Psoas muscle (tissue), 8 donors: ENCODE results near the gene SELPLG. TPM values are rescaled to one million over a fixed set of nuclear protein-coding genes. Genes with fewer than 3 reads are reported as not detected.

Source experiments
- ATAC-seq, 4 donors: fragments of 200-7000 bp; cut with Tn5 transposase; one replicate each; pipeline ENCODE4 v1.9.1; 2020; ENCODE audit warnings: moderate library complexity in 3 of 4, mild to moderate bottlenecking in 2 of 4
- DNase-seq, 2 donors: peaks; one replicate each; pipeline ENCODE4 v3.0.0-alpha.2; 2020
- H3K27ac ChIP-seq: fragments of 200-600 bp; one replicate; pipeline ENCODE4 v1.8.0; 2022
- H3K27me3 ChIP-seq, 3 donors: fragments of 200-600 bp in 1 of 3; one replicate each; pipeline versions ENCODE4 v1.6.1 to v1.8.0; 2013 to 2022; ENCODE audit warnings: low read length in 2 of 3, mild to moderate bottlenecking in 2 of 3, moderate library complexity in 1 of 3; ENCODE audit not compliant: insufficient read depth in 3 of 3
- H3K36me3 ChIP-seq, 2 donors: fragments of 200-600 bp in 1 of 2; one replicate each; pipeline versions ENCODE4 v1.6.1 to v1.8.0; 2013 to 2022; ENCODE audit warnings: low read depth in 1 of 2, mild to moderate bottlenecking in 1 of 2, moderate library complexity in 1 of 2; ENCODE audit not compliant: insufficient read depth in 1 of 2
- H3K4me1 ChIP-seq: fragments of 200-600 bp; one replicate; pipeline ENCODE4 v1.8.0; 2022
- H3K4me3 ChIP-seq: fragments of 200-600 bp; one replicate; pipeline ENCODE4 v1.8.0; 2022; ENCODE audit warnings: mild to moderate bottlenecking
- H3K9me3 ChIP-seq: fragments of 200-600 bp; one replicate; pipeline ENCODE4 v1.8.0; 2022
- WGBS, 3 donors: extraction: QIAGEN DNeasy Blood & Tissue Kit; methylation state at CpG; one replicate each; pipeline versions ENCODE4 v1.1.6 to v1.1.7; 2013; 5-methylcytosine and 5-hydroxymethylcytosine counted together
- intact Hi-C, 2 donors: fragments of 100-400 bp; cut with DNase I; formaldehyde crosslinking; loops; one replicate each; pipeline versions ENCODE4 v1.11.0 to v1.14.2; 2022
- long read RNA-seq, 2 donors: library from polyadenylated mRNA; unstranded; transcript quantifications; one replicate each; pipeline ENCODE4 v2.0.0, GENCODE V29; 2021
- polyA plus RNA-seq, 3 donors: library from polyadenylated mRNA; stranded (reverse); fragments of 200-250 nt; gene quantifications; one replicate each; pipeline ENCODE4 v1.2.3, GENCODE V29; 2013
- total RNA-seq, 4 donors: library from RNA; stranded (reverse); fragmentation: NEBNext Ultra II Directional in 2 of 4; extraction: Animal tissue kit (Norgen Biotek cat#: 25700) in 2 of 4; gene quantifications; one replicate each; pipeline versions ENCODE4 v1.2.1 to v1.2.4, GENCODE V29; 2021 to 2023
- TF ChIP-seq, protein P1 (sequence below): fragments of 200-600 bp; IDR thresholded peaks from one replicate; pipeline ENCODE4 v1.8.0; 2022; ENCODE audit warnings: antibody characterized with exemption
- donor health status: healthy with polysubstance abuse.
- donor health status: DM: no; HTN: no; CAD: no; lungs with moderate emphysema.
- donor health status: Bipolar disorder and iron deficiency.
- donor health status: healthy.
- donor health status: DM: yes; HTN: yes; CAD: no.
- donor health status: DM: no; HTN: no; CAD: no.
- donor health status: DM: no; HTN: no; CAD: no.
- donor health status: DM: yes; HTN: yes; CAD: no.

SELPLG gene, protein sequence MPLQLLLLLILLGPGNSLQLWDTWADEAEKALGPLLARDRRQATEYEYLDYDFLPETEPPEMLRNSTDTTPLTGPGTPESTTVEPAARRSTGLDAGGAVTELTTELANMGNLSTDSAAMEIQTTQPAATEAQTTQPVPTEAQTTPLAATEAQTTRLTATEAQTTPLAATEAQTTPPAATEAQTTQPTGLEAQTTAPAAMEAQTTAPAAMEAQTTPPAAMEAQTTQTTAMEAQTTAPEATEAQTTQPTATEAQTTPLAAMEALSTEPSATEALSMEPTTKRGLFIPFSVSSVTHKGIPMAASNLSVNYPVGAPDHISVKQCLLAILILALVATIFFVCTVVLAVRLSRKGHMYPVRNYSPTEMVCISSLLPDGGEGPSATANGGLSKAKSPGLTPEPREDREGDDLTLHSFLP
- total RNA-seq (1 to 10 TPM; 1.5 to 2.3 (median 1.8) TPM), polyA plus RNA-seq (1 to 10 TPM in 2 of 3 donors, under 1 TPM in 1; 0.62 to 3.8 (median 1.2) TPM)
- long read RNA-seq, donor 1, partial matches to known transcripts = 0 of 4 reads
- long read RNA-seq, donor 1, other reads (novel, unspliced or antisense) = 1 of 4 reads
- long read RNA-seq, donor 2, partial matches to known transcripts = 0 of 3 reads
- long read RNA-seq, donor 2, other reads (novel, unspliced or antisense) = 2 of 3 reads

DNA sequence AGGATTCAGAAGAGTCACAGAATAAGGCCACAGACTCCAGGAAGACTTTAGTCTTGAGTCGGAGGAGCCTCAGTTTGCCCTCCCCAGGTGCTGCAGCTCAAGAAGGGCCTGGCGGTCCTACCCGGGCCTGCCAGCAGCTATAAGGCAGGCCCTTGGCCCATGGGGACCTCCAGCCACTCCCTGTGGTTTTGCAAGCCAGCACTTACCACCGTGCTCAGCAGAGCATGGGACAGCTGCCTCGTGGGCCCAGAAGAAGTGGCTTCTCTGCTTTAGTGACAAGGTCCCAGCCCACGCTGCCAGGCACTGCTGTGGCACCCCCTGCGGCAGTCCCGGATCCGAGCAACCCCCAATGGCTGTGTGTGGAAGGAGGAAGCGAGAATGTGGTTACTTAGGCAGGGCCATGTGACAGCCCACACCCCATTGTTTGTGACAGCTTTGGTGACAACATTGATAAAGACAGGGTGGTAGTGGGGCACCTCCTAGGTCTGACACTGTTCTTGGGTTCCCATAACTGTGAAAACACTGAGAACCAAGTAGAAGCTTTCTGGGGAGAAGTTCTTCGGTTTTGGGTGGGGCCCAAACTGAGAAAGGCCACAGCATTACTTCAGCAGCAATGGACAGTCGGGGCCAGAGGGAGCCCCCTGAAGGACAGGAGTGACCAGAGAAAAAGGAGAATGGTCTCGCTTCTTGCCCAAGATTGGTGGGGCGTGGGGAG lies at the start of gene SELPLG:
Gene SELPLG (minus strand): TSS at position 361 of the 715 bp plus-strand sequence. CDS start 9,587 bp downstream, outside the sequence.
- H3K27me3 ChIP-seq = peaks cover 0 to 6% (median 0%) of the 10 kb centered on the region in 3 donors
- H3K36me3 ChIP-seq = no peaks in the 10 kb centered on the region
- intact Hi-C loops = no loop called here
- peaks cover 10% of the 10 kb centered on the region for H3K4me1 ChIP-seq
- DNase-seq = peak; percentile 55 to 78
- TF ChIP-seq, protein P1, sequence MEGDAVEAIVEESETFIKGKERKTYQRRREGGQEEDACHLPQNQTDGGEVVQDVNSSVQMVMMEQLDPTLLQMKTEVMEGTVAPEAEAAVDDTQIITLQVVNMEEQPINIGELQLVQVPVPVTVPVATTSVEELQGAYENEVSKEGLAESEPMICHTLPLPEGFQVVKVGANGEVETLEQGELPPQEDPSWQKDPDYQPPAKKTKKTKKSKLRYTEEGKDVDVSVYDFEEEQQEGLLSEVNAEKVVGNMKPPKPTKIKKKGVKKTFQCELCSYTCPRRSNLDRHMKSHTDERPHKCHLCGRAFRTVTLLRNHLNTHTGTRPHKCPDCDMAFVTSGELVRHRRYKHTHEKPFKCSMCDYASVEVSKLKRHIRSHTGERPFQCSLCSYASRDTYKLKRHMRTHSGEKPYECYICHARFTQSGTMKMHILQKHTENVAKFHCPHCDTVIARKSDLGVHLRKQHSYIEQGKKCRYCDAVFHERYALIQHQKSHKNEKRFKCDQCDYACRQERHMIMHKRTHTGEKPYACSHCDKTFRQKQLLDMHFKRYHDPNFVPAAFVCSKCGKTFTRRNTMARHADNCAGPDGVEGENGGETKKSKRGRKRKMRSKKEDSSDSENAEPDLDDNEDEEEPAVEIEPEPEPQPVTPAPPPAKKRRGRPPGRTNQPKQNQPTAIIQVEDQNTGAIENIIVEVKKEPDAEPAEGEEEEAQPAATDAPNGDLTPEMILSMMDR = no peak
- peak in 3 of 4 donors; percentile 21 to 25 (median 23) for ATAC-seq
- WGBS, 3 donors = 66 to 81% (median 71%) methylated on average over 14 of the region's 14 CpGs
- H3K9me3 ChIP-seq = no peaks in the 10 kb centered on the region
- H3K27ac ChIP-seq = peak within 1 kb of the TSS; percentile 3
- H3K4me3 ChIP-seq = peak within 1 kb of the TSS; percentile 38

DNA sequence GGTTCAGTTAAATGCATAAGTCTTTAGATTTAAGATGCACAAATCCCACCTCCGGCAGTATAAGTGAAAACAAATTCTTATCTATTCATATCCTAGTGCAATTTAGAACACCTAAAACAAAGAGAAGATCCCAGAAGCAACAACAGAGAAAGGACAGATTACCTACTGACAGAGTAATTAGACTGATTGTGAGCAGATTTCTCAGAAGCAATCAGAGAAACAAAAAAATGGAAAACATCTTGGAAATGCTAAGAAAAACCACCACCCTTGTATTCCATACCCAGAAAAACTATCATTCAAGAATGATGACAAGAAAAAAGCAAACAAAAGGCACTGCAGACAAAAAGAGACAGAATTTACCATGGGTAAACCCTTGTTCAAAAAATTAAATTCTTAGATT lies 47.6 kb upstream of the SELPLG start:
- Histone ChIP-seq H3K4me1 (peaks cover 62% of the 10 kb centered on the region), H3K27ac (peak overlapping the region; percentile 27)
- intact Hi-C loops = no loop called here

DNA sequence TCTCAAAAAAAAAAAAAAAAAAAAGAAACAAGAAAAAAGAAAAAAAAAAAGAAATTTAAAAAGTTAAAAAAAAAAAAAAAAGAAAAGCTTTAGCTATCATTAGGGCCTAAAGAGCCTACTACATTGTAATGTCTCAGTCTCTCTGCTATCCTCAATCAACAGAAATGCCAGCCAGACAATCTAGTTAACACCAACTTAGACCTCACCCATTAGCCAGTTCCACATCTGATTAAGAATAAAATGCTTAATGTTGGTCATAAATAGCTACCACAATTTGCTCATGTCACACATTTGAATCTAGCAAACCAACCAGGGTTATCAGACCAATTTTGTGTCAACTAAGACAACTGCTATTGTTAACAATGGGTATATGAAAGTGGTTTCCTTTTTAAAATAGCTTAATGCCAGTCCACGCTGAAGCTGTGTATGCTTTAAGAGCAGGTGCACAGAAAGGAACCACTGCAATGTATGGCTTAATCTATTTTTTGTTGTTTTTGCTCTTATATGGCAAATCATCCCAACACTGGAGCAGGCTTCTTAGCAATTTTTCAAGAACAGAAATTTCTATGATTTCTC lies 45.5 kb upstream of the SELPLG start:
- Histone ChIP-seq H3K27me3 (no peaks in the 10 kb centered on the region), H3K4me3 (no peak overlapping the region), H3K27ac (peak overlapping the region; percentile 64), H3K36me3 (peaks cover 0 to 37% of the 10 kb centered on the region in 2 donors), H3K9me3 (no peaks in the 10 kb centered on the region), H3K4me1 (peaks cover 41% of the 10 kb centered on the region)
- 80 to 95% (median 90%) methylated on average over 1 of the region's 1 CpG for WGBS, 3 donors
- ATAC-seq = peak in 1 of 4 donors; percentile 21
- intact Hi-C loops = no loop called here
- TF ChIP-seq, protein P1 = no peak
- no peak for DNase-seq

More for the DNA sequence above, 47.6 kb upstream of the SELPLG start:
- Histone ChIP-seq H3K36me3 (peaks cover 0 to 18% of the 10 kb centered on the region in 2 donors), H3K27me3 (no peaks in the 10 kb centered on the region), H3K4me3 (no peak overlapping the region), H3K9me3 (no peaks in the 10 kb centered on the region)
- no peak for ATAC-seq
- TF ChIP-seq, protein P1 = no peak
- 86 to 100% (median 97%) methylated on average over 1 of the region's 1 CpG for WGBS, 3 donors
- DNase-seq = no peak

DNA sequence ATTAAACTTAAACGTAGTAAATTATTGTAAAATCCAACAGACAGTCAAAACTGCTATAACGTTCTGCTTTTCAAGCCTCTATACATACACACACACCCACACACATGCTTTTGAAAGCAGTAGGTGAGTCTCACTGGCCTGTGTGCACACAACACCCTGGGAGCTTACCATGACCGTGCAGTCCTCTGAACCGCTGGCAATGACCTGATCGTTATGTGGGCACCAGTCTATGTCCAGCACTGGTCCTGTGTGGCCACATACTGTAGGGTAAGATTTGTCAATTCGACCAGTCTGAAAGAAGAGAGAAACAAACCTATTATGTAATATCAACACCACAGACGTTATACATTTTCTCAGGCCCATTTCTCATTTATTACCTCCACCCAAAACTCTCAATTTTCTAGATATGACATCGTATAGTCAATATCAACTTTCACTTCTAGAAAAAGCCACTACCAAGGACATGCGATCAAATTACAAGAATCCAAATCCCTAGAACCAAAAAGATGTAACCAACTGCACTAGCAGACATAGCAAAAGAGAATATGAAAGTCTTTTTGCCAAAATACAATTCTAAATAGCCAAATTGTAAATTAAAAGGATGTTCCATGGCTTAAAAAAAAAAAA lies 44.5 kb upstream of the SELPLG start:
- intact Hi-C loops = no loop called here

More for the DNA sequence above, 44.5 kb upstream of the SELPLG start:
- no peaks in the 10 kb centered on the region for H3K9me3 ChIP-seq
- H3K4me1 ChIP-seq = peaks cover 32% of the 10 kb centered on the region
- peaks cover 0 to 44% of the 10 kb centered on the region in 2 donors for H3K36me3 ChIP-seq
- ATAC-seq = peak; percentile 78 to 85 (median 84)
- no peaks in the 10 kb centered on the region for H3K27me3 ChIP-seq
- TF ChIP-seq, protein P1 = no peak
- WGBS, 3 donors = 50 to 68% (median 56%) methylated on average over 9 of the region's 9 CpGs
- H3K27ac ChIP-seq = peak overlapping the region; percentile 64
- H3K4me3 ChIP-seq = no peak overlapping the region
- DNase-seq = no peak
